Activated T-helper 2 cell treated with anti-CD3 and anti-CD28 coated beads, Interferon-gamma antibody, Interleukin-2, Interleukin-4, amounts not matched to agents 10 μg/mL and 5 μg/mL and 100 μg/mL, durations not matched to agents 14 hours and 24 hours and 36 hours (primary cell): ENCODE data around the gene PPIL6. TPM values are rescaled to one million over a fixed set of nuclear protein-coding genes. Genes with fewer than 3 reads are reported as not detected.

Source experiments
- DNase-seq: peaks from one replicate; pipeline ENCODE4 v3.0.0; 2021; ENCODE audit warnings: low spot score
- H3K27ac Mint-ChIP-seq: one replicate; pipeline ENCODE4 v1.8.0; 2021; ENCODE audit warnings: mixed read lengths
- H3K27me3 Mint-ChIP-seq: one replicate; pipeline ENCODE4 v1.8.0; 2021; ENCODE audit warnings: low read depth, mixed read lengths
- H3K36me3 Mint-ChIP-seq: one replicate; pipeline ENCODE4 v1.8.0; 2021; ENCODE audit warnings: low read depth, mixed read lengths
- H3K4me1 Mint-ChIP-seq: one replicate; pipeline ENCODE4 v1.8.0; 2021; ENCODE audit warnings: low read depth, mixed read lengths
- H3K4me3 Mint-ChIP-seq: one replicate; pipeline ENCODE4 v1.8.0; 2021; ENCODE audit warnings: low read depth, mild to moderate bottlenecking, moderate library complexity, mixed read lengths
- H3K9me3 Mint-ChIP-seq: one replicate; pipeline ENCODE4 v1.8.0; 2021; ENCODE audit warnings: mixed read lengths
- intact Hi-C: fragments of 100-400 bp; cut with micrococcal nuclease; formaldehyde crosslinking; loops from one replicate; pipeline ENCODE4 v1.15.1; 2023
- total RNA-seq: library from RNA; stranded (reverse); gene quantifications from 2 replicates; pipeline ENCODE4 v1.2.3, GENCODE V29; 2022

Gene PPIL6
- total RNA-seq, 1 donor from 2014 or later = 0.32 TPM

DNA sequence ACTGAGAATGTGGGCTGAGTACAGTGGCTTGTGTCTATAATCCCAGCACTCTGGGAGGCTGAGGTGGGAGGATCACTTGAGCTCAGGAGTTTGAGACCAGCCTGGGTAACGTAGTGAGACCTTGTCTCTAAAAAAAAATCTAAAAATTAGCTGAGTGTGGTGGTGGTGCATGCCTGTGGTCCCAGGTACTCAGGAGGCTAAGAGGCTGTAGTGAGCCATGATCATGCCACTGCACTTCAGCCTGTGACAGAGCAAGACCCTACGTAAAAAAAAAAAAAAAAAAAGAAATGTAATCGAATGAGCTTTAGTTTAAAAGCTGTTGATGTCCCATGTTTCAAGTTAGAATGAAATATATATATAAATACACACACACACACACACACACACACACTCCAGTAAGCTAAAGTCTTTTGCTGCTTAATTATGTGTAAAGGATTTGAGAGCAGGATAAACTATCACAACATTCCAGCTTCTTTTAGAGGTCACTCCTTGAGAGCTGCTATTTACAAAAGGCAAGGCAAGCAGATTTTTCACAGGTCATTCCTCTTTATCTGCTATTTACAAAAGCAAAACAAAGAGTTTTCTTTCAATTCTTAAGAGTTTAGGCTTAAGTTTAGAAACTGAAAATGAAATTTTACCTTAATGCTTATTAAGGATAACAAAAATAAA, 19.9 kb upstream of the PPIL6 start:
- H3K4me3 Mint-ChIP-seq = no peak overlapping the region

DNA sequence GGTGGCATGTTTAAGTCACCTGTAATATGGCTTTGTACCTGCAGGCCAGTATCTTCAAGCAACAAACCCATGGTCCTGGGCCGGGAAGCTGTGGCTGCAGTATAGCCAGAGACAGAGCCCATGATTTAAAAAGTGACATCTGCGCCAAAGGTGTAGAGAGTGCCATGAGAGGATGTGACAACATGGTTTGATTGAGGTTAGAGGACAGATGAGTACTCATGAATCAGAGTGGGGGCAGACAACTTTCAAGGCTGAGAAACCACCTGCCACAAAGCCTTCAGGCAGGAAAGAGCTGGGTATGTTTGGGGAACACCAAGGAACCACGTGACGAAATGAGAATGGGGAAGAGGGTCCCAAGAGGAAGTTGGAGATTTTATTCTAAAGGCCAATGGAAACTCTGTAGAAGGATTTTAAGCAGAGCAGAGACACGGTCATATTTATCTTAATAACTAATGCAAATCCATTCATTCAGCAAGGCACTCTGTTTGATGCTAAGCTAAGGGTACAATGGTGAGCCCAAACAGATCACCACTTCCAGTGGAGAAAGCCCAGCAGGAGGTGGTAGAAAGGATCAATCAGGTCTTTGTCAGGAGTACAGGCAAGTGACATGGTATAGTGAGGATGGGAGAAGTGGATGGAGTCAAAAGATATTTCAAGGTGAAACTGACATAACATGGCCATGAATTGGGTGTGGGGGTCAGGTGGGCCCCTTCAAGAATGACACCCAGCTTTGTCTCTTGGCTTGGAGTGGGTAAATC, 18.5 kb upstream of the PPIL6 start:
- Mint-ChIP-seq H3K9me3 (peaks cover 3% of the 10 kb centered on the region), H3K36me3 (peaks cover 55% of the 10 kb centered on the region), H3K4me3 (peak overlapping the region; percentile 19), H3K27ac (peak overlapping the region; percentile 86), H3K4me1 (peaks cover 57% of the 10 kb centered on the region), H3K27me3 (no peaks in the 10 kb centered on the region)
- intact Hi-C loops = loop anchor here (1.0 to 10.0 kb wide), 8 partner anchors 16 to 726 kb away; partner anchors contain the start of genes AK9, CDC40, CEP57L1 and FIG4
- peak; percentile 40 for DNase-seq

More for the DNA sequence above, 19.9 kb upstream of the PPIL6 start:
- Mint-ChIP-seq H3K9me3 (peaks cover 3% of the 10 kb centered on the region), H3K4me1 (peaks cover 58% of the 10 kb centered on the region), H3K36me3 (peaks cover 64% of the 10 kb centered on the region), H3K27ac (no peak overlapping the region), H3K27me3 (no peaks in the 10 kb centered on the region)
- no peak for DNase-seq
- intact Hi-C loops = no loop called here

GRCh38 chr6:109457562-109457996, 17.2 kb upstream of the PPIL6 start:
- Mint-ChIP-seq H3K36me3 (peaks cover 46% of the 10 kb centered on the region), H3K27me3 (no peaks in the 10 kb centered on the region), H3K27ac (peak overlapping the region; percentile 15), H3K9me3 (peaks cover 3% of the 10 kb centered on the region), H3K4me1 (peaks cover 63% of the 10 kb centered on the region), H3K4me3 (no peak overlapping the region)
- no peak for DNase-seq
- intact Hi-C loops = loop anchor here (5.0 to 10.0 kb wide), 5 partner anchors 57 to 727 kb away; partner anchors contain the start of genes AK9, CDC40, CEP57L1 and FIG4

- peak overlapping the region; percentile 15 for H3K27ac Mint-ChIP-seq
- H3K9me3 Mint-ChIP-seq = peaks cover 3% of the 10 kb centered on the region
- DNase-seq = no peak
- no peaks in the 10 kb centered on the region for H3K27me3 Mint-ChIP-seq
- peak overlapping the region; percentile 33 for H3K4me3 Mint-ChIP-seq
- intact Hi-C loops = loop anchor here (5.0 to 10.0 kb wide), 5 partner anchors 58 to 728 kb away; partner anchors contain the start of genes AK9, CDC40, CEP57L1 and FIG4
- H3K4me1 Mint-ChIP-seq = peaks cover 62% of the 10 kb centered on the region
- H3K36me3 Mint-ChIP-seq = peaks cover 46% of the 10 kb centered on the region
These were observed 16.5 kb upstream of the PPIL6 start for GRCh38 chr6:109456710-109457561.

DNA sequence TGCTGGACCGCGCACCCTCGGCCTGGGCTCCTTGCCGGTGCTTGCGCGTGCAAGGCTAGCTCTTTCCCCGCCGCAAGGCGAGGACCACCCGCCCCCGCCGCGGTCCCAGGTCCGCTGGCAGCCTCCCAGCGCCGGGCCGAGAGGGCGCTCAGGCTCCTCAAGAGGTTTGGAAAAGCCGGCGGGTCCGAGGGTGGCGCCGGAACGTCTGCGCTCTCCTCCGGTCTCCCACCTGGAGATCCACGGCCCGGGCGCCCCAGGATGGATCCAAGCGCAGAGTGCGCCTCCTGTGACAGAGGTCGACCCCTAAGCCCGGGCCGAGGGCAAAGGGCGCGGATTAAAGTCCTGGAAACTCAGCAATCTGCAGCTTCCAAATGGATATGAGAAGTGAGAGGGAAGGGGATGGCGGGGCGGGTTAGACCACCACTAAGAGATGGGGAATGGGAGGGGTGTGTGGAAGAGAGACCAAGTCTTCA, 15.7 kb upstream of the PPIL6 start:
- Mint-ChIP-seq H3K4me1 (peaks cover 59% of the 10 kb centered on the region), H3K27me3 (no peaks in the 10 kb centered on the region), H3K9me3 (peaks cover 2% of the 10 kb centered on the region), H3K36me3 (peaks cover 46% of the 10 kb centered on the region), H3K27ac (no peak overlapping the region), H3K4me3 (peak overlapping the region; percentile 33)
- intact Hi-C loops = loop anchor here (5.0 to 10.0 kb wide), 5 partner anchors 59 to 729 kb away; partner anchors contain the start of genes AK9, CDC40, CEP57L1 and FIG4
- DNase-seq = no peak

GRCh38 chr6:109455437-109456110, 15.1 kb upstream of the PPIL6 start, which contains the start of gene MICAL1:
MICAL1 (minus strand) TSS chr6:109455772; CDS start chr6:109454196, 1,576 bp downstream.
- Mint-ChIP-seq H3K27me3 (no peaks in the 10 kb centered on the region), H3K27ac (peak within 1 kb of the TSS; percentile 94), H3K36me3 (peaks cover 45% of the 10 kb centered on the region), H3K4me3 (peak within 1 kb of the TSS; percentile 97), H3K4me1 (peaks cover 61% of the 10 kb centered on the region), H3K9me3 (no peaks in the 10 kb centered on the region)
- intact Hi-C loops = loop anchor here (1.0 to 10.0 kb wide), 7 partner anchors 15 to 729 kb away; partner anchors contain the start of genes AK9, CD164, CDC40 and CEP57L1
- peak; percentile 78 for DNase-seq

- Mint-ChIP-seq H3K36me3 (peaks cover 47% of the 10 kb centered on the region), H3K27ac (peak overlapping the region; percentile 94), H3K27me3 (no peaks in the 10 kb centered on the region), H3K4me3 (peak overlapping the region; percentile 97), H3K9me3 (no peaks in the 10 kb centered on the region), H3K4me1 (peaks cover 64% of the 10 kb centered on the region)
- intact Hi-C loops = loop anchor here (1.0 to 10.0 kb wide), 7 partner anchors 14 to 730 kb away; partner anchors contain the start of genes AK9, CD164, CDC40 and CEP57L1
- DNase-seq = peak; percentile 64
These were observed 14.3 kb upstream of the PPIL6 start for GRCh38 chr6:109454496-109455436.

DNA sequence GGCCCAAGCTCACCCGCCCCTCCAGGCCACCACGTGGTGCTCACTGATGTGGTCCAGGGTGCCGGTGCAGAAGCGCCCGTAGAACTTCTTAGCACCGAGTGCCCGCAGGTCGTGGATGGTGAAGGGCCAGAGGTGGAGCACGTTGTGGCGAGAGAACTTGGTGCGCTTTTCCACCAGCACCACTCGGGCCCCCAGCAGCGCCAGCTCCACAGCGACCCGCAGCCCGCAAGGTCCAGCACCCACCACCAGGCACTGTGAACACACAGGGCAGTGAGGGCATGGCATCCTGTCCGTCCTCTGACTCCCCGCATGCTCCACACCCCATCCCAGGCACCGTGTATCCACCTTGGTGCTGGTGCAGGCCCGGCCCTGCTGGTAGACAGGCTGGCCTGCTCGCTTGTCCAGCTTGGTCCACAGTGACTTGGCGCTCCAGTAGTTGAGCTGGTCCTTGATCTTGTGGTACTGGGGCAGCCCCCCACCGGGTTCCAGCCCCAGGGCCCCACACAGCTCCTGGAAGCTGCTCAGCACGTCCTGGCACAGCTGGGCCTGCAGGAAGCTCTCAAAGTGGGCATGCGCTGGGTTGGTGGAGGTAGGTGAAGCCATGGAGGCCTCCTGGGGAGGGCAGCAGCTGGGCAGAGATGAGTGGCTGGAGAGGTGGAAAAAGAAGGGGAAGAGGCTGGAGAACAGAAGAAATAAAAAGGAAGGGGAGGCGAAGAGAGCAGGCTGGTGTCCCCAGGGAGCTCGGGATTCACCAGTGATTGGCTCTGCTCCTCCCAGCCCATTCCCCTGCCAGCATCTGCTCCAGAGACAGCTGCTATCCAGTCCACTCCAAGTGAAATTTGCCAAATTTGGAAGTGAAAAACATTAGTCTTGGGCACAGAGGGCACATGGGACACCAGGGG, 13.4 kb upstream of the PPIL6 start:
- no peak for DNase-seq
- Mint-ChIP-seq H3K4me3 (peak overlapping the region; percentile 97), H3K4me1 (peaks cover 60% of the 10 kb centered on the region), H3K9me3 (no peaks in the 10 kb centered on the region), H3K27ac (peak overlapping the region; percentile 90), H3K27me3 (no peaks in the 10 kb centered on the region), H3K36me3 (peaks cover 40% of the 10 kb centered on the region)
- intact Hi-C loops = loop anchor here (10.0 kb wide), 3 partner anchors 61 to 731 kb away; partner anchors contain the start of genes CDC40, CEP57L1 and SESN1

GRCh38 chr6:109453156-109453555, 12.7 kb upstream of the PPIL6 start:
- Mint-ChIP-seq H3K4me1 (peaks cover 58% of the 10 kb centered on the region), H3K27ac (no peak overlapping the region)
- intact Hi-C loops = loop anchor here (10.0 kb wide), 3 partner anchors 62 to 732 kb away; partner anchors contain the start of genes CDC40, CEP57L1 and SESN1

DNA sequence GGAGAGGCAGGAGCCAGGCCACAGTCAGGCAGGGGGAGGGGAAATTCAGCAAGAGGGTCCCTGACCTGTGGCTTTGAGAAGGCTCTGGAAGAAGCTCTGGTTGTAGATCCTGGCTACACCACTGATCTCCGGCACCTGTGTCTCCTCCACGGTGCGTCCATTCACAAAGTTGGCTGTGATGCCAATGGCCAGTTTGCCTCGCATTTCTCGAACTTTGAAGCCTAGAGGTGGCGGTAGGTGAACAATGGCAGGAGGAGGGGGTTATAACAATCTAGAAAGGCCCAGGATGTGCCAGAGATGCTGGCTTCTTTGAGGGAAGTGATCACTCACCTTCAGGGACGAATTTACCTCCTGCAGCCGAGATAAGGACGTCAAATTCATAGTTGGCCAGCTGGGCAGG, 11.8 kb upstream of the PPIL6 start:
- intact Hi-C loops = loop anchor here (10.0 kb wide), 3 partner anchors 63 to 733 kb away; partner anchors contain the start of genes CDC40, CEP57L1 and SESN1
- H3K27ac Mint-ChIP-seq = no peak overlapping the region
- H3K4me3 Mint-ChIP-seq = peak overlapping the region; percentile 35
- H3K36me3 Mint-ChIP-seq = peaks cover 42% of the 10 kb centered on the region
- no peak for DNase-seq
- peaks cover 51% of the 10 kb centered on the region for H3K4me1 Mint-ChIP-seq
- no peaks in the 10 kb centered on the region for H3K27me3 Mint-ChIP-seq
- H3K9me3 Mint-ChIP-seq = no peaks in the 10 kb centered on the region

More at GRCh38 chr6:109453156-109453555, 12.7 kb upstream of the PPIL6 start:
- DNase-seq = no peak
- no peaks in the 10 kb centered on the region for H3K9me3 Mint-ChIP-seq
- no peak overlapping the region for H3K4me3 Mint-ChIP-seq
- H3K27me3 Mint-ChIP-seq = no peaks in the 10 kb centered on the region
- H3K36me3 Mint-ChIP-seq = peaks cover 40% of the 10 kb centered on the region
